ENCODE results near the gene TTLL9. TPM values are rescaled to one million over a fixed set of nuclear protein-coding genes. Genes with fewer than 3 reads are reported as not detected.

The TTLL9 gene
- polyA plus RNA-seq, 1 donor (not counting 4 experiments of a cell fraction or from before 2014, with no cell fraction given): not detected

DNA sequence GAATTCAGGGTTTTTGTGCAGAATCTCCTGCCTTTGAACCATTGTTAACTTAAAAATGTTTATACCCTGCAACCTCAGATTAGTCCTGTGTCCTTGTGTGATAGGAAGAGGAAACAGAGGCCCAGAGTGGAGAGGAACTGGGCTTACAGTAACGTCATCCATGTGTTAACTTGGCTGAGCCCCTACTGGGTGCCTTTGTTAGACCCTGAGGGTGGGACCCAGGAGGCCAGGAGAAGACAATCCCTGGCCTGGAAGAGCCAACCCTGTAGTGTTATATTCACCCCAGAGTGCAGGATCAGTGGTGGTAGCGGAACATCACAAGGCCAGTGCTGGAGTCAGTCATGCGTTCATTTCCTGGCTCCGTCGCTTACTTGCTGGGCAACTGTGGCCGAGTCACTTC lies 40.7 kb upstream of the TTLL9 start:
- TF ChIP-seq EZH2 (IDR thresholded peaks at IDR 0.05; ENCODE audit: low read length): no peak
- TF ChIP-seq, protein P1, sequence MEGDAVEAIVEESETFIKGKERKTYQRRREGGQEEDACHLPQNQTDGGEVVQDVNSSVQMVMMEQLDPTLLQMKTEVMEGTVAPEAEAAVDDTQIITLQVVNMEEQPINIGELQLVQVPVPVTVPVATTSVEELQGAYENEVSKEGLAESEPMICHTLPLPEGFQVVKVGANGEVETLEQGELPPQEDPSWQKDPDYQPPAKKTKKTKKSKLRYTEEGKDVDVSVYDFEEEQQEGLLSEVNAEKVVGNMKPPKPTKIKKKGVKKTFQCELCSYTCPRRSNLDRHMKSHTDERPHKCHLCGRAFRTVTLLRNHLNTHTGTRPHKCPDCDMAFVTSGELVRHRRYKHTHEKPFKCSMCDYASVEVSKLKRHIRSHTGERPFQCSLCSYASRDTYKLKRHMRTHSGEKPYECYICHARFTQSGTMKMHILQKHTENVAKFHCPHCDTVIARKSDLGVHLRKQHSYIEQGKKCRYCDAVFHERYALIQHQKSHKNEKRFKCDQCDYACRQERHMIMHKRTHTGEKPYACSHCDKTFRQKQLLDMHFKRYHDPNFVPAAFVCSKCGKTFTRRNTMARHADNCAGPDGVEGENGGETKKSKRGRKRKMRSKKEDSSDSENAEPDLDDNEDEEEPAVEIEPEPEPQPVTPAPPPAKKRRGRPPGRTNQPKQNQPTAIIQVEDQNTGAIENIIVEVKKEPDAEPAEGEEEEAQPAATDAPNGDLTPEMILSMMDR (optimal IDR thresholded peaks at IDR 0.05 in 1 of 3, IDR thresholded peaks at IDR 0.05 in 1 of 3, conservative IDR thresholded peaks at IDR 0.05 in 1 of 3; ENCODE audit: extremely low read depth in 1 of 3, insufficient read depth in 2 of 3, low read length in 3 of 3): no peak
- Histone ChIP-seq H4K20me1 (ENCODE audit: control insufficient read depth, extremely low read depth, insufficient read depth, low read length) (no peaks in the 10 kb centered on the region), H3K79me2 (ENCODE audit: control insufficient read depth, insufficient read depth, low read length) (no peaks in the 10 kb centered on the region), H3K9me3 (ENCODE audit: control insufficient read depth, low read depth, low read length) (no peaks in the 10 kb centered on the region), H3K27me3 (ENCODE audit: control insufficient read depth, extremely low read depth, insufficient read depth, low read length) (peaks cover 9% of the 10 kb centered on the region), H3K9me1 (ENCODE audit: control insufficient read depth, extremely low read depth, insufficient read depth, low read length) (no peaks in the 10 kb centered on the region), H3K4me3 (ENCODE audit: control insufficient read depth in 2 of 3, extremely low read depth in 1 of 3, insufficient read depth in 2 of 3, low read depth in 1 of 3, low read length in 3 of 3) (no peak overlapping the region), H2AFZ (ENCODE audit: control insufficient read depth, low read length) (no peak overlapping the region), H3K4me2 (ENCODE audit: control insufficient read depth, extremely low read depth, insufficient read depth, low read depth, low read length) (no peak overlapping the region), H3K27ac (ENCODE audit: control insufficient read depth, insufficient read depth, low read length) (no peak overlapping the region), H3K4me1 (ENCODE audit: control insufficient read depth, extremely low read depth, insufficient read depth, low read length) (no peaks in the 10 kb centered on the region), H3K36me3 (ENCODE audit: control insufficient read depth in 2 of 2, extremely low read depth in 1 of 2, insufficient read depth in 2 of 2, low read length in 2 of 2) (no peaks in the 10 kb centered on the region), H3K9ac (ENCODE audit: control insufficient read depth, extremely low read depth, insufficient read depth, low read length) (no peak overlapping the region)
- dilution Hi-C loops (cut with MboI; ENCODE audit: extremely low pct_ligation_motif_present, low sequenced_read_pairs): no loop called here
- DNase-seq (ENCODE audit: low read depth, low spot score) (no peak), FAIRE-seq (no peak)

DNA sequence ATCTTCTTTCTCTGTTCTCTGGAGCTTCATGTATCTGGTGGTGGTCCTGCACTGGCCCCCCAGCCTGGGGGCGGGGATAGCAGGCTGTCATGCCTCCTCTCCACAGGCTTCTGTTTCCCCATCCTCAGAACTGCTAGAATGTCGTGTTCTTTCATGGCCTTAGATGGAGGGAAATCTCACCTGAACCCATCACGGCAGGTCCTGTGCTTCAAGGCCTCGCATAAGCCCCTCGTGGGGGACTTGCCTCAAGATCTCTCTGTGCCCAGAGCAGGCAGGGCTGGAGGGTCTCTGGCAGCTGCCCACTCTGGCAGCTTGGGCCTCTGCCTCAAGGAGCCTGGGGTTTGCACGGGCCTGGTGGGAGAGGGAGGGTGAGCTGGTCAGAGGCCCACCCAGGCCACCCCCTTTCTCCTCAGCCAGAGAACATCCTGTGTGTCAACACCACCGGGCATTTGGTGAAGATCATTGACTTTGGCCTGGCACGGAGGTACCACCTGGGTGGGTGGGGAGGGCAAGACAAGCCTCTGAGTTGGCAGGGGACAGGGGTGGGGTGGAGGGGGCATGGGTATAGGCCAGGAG lies 39.9 kb upstream of the TTLL9 start:
- no peaks in the 10 kb centered on the region for H4K20me1 ChIP-seq (ENCODE audit: control insufficient read depth, extremely low read depth, insufficient read depth, low read length)
- H3K27me3 ChIP-seq (ENCODE audit: control insufficient read depth, extremely low read depth, insufficient read depth, low read length): peaks cover 9% of the 10 kb centered on the region
- dilution Hi-C loops (cut with MboI; ENCODE audit: extremely low pct_ligation_motif_present, low sequenced_read_pairs): no loop called here
- no peaks in the 10 kb centered on the region for H3K4me1 ChIP-seq (ENCODE audit: control insufficient read depth, extremely low read depth, insufficient read depth, low read length)
- H3K4me2 ChIP-seq (ENCODE audit: control insufficient read depth, extremely low read depth, insufficient read depth, low read depth, low read length): no peak overlapping the region
- DNase-seq (ENCODE audit: low read depth, low spot score) (no peak), FAIRE-seq (no peak)
- H3K36me3 ChIP-seq (ENCODE audit: control insufficient read depth in 2 of 2, extremely low read depth in 1 of 2, insufficient read depth in 2 of 2, low read length in 2 of 2): no peaks in the 10 kb centered on the region
- H3K4me3 ChIP-seq (ENCODE audit: control insufficient read depth in 2 of 3, extremely low read depth in 1 of 3, insufficient read depth in 2 of 3, low read depth in 1 of 3, low read length in 3 of 3): no peak overlapping the region
- no peak overlapping the region for H3K9ac ChIP-seq (ENCODE audit: control insufficient read depth, extremely low read depth, insufficient read depth, low read length)
- H3K9me1 ChIP-seq (ENCODE audit: control insufficient read depth, extremely low read depth, insufficient read depth, low read length): no peaks in the 10 kb centered on the region
- H3K27ac ChIP-seq (ENCODE audit: control insufficient read depth, insufficient read depth, low read length): no peak overlapping the region
- TF ChIP-seq, protein P1 (optimal IDR thresholded peaks at IDR 0.05 in 1 of 3, IDR thresholded peaks at IDR 0.05 in 1 of 3, conservative IDR thresholded peaks at IDR 0.05 in 1 of 3; ENCODE audit: extremely low read depth in 1 of 3, insufficient read depth in 2 of 3, low read length in 3 of 3): no peak
- TF ChIP-seq EZH2 (IDR thresholded peaks at IDR 0.05; ENCODE audit: low read length): no peak
- no peaks in the 10 kb centered on the region for H3K9me3 ChIP-seq (ENCODE audit: control insufficient read depth, low read depth, low read length)
- H3K79me2 ChIP-seq (ENCODE audit: control insufficient read depth, insufficient read depth, low read length): no peaks in the 10 kb centered on the region
- no peak overlapping the region for H2AFZ ChIP-seq (ENCODE audit: control insufficient read depth, low read length)
